ENCODE measurements around the gene BOLA1. TPM values are rescaled to one million over a fixed set of nuclear protein-coding genes. Genes with fewer than 3 reads are reported as not detected.

BOLA1 gene
- total RNA-seq: 21.3 and 23.5 TPM in 2 replicates

DNA sequence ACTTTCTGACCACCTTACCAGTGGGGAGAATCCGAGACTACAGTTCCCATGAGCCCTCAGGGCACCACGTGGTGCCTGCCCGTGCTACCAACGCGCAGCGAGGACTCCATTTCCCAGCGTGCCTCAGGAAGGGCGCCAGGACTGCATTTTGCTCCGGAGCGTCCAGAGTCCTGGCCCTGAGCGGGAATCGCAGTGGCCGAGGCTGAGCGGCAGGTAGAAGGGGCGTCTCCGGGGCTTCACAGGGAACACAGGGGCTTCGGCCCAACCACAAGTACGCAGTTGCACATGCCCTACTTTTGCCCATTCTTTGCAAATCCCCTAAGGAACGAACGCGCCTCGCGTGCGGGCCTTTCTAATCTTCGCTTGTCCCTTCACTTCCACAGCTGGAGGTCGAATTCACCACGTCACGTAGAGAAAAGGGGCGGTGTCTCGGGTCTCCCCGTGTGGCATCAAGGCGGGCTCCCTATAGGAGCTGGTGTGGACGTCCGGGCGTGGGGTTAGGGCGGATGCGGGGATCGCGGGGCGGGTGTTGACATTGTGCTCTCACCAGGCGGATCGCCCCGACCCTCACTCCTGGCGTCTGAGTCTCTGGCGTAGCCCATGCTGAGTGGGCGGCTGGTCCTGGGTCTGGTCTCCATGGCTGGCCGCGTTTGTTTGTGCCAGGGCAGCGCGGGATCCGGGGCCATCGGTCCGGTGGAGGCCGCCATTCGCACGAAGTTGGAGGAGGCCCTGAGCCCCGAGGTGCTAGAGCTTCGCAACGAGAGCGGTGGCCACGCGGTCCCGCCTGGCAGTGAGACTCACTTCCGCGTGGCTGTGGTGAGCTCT is at the start of gene BOLA1:
Gene BOLA1 (plus strand): TSS at position 109 of the 825 bp plus-strand sequence. CDS start 492 bp downstream, at position 601.

GRCh38 chr1:149917571-149918144 is 18.3 kb downstream of the BOLA1 start, which contains the start of gene SV2A:
Gene SV2A (minus strand): TSS chr1:149917844. CDS start chr1:149913840, 4,004 bp downstream.

DNA sequence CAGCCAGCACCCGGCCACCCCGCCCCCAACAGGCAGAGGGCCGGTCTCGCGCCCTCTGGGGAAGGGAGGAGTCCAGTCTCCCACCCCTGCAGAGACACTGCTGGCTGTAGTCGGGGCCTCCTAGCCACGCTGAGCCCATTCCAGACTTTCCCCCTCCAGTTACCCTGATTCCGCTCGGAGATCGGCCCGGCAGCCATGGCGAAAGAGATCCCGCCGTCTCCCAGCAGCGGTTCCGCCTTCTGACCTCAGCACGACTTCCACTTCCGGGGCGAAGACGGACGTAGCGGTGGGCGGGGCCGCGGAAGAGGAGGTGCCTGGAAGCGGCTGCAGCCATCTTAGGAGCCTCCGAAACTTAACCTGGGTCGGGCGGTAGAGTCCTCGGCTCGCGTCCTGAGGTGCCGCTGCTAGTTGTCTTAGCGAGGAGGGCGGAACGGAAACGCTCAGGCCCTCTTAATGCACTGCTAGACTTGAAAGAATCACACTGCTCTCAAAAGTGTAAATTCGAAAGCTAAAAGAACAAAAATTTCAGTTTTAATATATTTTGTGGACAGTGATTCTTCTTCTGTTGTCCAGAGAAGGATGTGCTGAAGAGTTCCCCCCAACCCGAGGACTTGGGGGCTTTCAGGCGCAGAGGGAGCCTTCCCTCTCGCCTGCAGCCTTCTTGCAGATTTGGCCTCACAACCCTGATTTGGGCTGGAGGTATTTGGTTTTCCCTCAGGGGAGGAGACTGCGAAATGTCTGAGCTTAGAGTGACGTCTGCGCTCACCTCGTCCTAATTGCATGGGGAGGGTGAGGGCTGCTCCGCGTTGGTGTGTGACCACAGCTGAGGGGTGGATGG is 28.4 kb downstream of the BOLA1 start, which contains the start of gene SF3B4:
Gene SF3B4 (minus strand): TSS at position 241 of the 838 bp plus-strand sequence. CDS start 44 bp downstream, at position 197.

DNA sequence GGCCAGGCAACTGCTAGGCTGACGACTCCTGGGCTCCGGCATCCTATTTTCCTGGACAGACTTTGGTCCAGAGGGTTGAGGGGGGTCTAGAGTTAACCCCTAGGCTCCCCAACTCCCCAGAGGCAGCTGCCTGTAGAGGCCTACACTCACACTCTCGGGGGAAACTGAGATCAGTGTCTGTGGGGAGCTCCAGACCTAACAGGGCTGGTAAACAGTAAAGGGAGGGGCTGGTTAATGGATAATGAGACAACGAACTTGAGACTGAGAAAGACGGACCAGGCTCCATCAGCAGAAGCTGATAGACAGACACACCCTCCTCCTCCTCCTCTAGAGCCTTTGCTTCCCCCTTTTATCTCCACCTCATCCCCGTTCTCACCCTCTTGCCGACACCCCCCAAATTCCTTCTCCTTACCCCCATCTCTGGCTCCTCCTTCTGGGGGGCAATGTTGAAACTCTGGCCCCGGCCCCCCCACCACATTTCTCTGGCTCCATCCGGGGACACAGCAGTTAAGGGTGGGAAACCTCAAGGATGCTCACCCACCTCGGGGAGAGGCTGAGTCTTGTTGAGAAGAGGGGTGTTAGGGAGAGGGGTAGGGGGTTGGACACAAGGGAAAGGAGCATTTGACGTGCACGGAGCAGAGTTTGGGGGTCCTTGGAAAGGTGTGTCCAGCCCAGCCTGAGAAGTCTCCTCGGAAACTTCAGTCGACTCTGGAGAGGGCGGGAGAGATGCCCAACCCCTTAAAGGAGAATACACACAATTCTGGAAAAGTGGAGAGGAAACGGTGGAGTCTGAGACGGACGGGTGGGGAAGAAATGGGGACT is 37.0 kb downstream of the BOLA1 start, which contains the start of gene MTMR11:
Gene MTMR11 (minus strand): TSS at position 710 of the 822 bp plus-strand sequence. CDS start 232 bp downstream, at position 478.

Other genes starting within 250 kb of the BOLA1 start
- gene FCGR1A, start 116.9 kb upstream of the BOLA1 start, total RNA-seq: not detected in 2 replicates
- gene SV2A, start 18.3 kb downstream of the BOLA1 start, total RNA-seq: 27.5 and 29.9 TPM in 2 replicates
- gene SF3B4, start 28.2 kb downstream of the BOLA1 start, total RNA-seq: 9.8 and 13.4 TPM in 2 replicates
- gene MTMR11, start 37.3 kb downstream of the BOLA1 start, total RNA-seq: 8.7 and 9.5 TPM in 2 replicates
- gene OTUD7B, start 111.2 kb downstream of the BOLA1 start, total RNA-seq: 5.4 and 6.7 TPM in 2 replicates
- 25.1 and 29.1 TPM in 2 replicates for gene VPS45, start 168.2 kb downstream of the BOLA1 start, total RNA-seq

Data from bronchus fibroblast of lung (primary cell).